Coronary artery (tissue), 2 donors: Measurements from ENCODE around the gene CAPN11.

ENCODE experiments used
- DNase-seq: peaks from one replicate; pipeline ENCODE4 v3.0.0-alpha.2; 2017; ENCODE audit warnings: low spot score
- H3K27ac ChIP-seq, 2 donors: fragments of 200-600 bp; sonication (generic); one replicate each; pipeline ENCODE4 v1.5.1; 2016 to 2019
- H3K4me3 ChIP-seq: fragments of 200-600 bp; sonication (generic); 2 replicates; pipeline ENCODE4 v1.5.1; 2016; ENCODE audit warnings: mild to moderate bottlenecking, moderate library complexity
- CTCF ChIP-seq: fragments of 200-600 bp; sonication (generic); IDR thresholded peaks from one replicate; pipeline ENCODE4 v1.5.1; 2019; ENCODE audit warnings: antibody characterized with exemption

CAPN11 gene

GRCh38 chr6:44211284-44211683 is 52.7 kb downstream of the CAPN11 start:
- no peak for TF ChIP-seq CTCF
- H3K4me3 ChIP-seq: no peak overlapping the region
- no peak overlapping the region for H3K27ac ChIP-seq
- no peak for DNase-seq

GRCh38 chr6:44214307-44214706 is 55.7 kb downstream of the CAPN11 start:
- Histone ChIP-seq H3K4me3 (no peak overlapping the region), H3K27ac (no peak overlapping the region)
- no peak for TF ChIP-seq CTCF
- DNase-seq: no peak

GRCh38 chr6:44216677-44217331 is 58.2 kb downstream of the CAPN11 start, which contains the start of gene MYMX:
TSS of gene MYMX (plus strand) at chr6:44216926. CDS start at chr6:44217472, 546 bp downstream.
- DNase-seq: no peak
- no peak for TF ChIP-seq CTCF
- Histone ChIP-seq H3K4me3 (peak within 1 kb of the TSS; percentile 33), H3K27ac (peak within 1 kb of the TSS; percentile 91 to 99)

- Histone ChIP-seq H3K4me3 (peak overlapping the region; percentile 13), H3K27ac (peak overlapping the region; percentile 91 to 99)
- TF ChIP-seq CTCF: no peak
- peak; percentile 91 for DNase-seq
Measured at GRCh38 chr6:44217332-44218143, 58.9 kb downstream of the CAPN11 start.

- peak overlapping the region; percentile 91 to 99 for H3K27ac ChIP-seq
- peak overlapping the region; percentile 88 for H3K4me3 ChIP-seq
- no peak for TF ChIP-seq CTCF
- peak; percentile 92 for DNase-seq
Measured at GRCh38 chr6:44219053-44219814, 60.6 kb downstream of the CAPN11 start.

GRCh38 chr6:44219815-44220784 is 61.5 kb downstream of the CAPN11 start:
- TF ChIP-seq CTCF: no peak
- no peak for DNase-seq
- Histone ChIP-seq H3K27ac (peak overlapping the region; percentile 91 to 99), H3K4me3 (peak overlapping the region; percentile 88)
